ENCODE data around the gene SDHC.

Gene SDHC

DNA sequence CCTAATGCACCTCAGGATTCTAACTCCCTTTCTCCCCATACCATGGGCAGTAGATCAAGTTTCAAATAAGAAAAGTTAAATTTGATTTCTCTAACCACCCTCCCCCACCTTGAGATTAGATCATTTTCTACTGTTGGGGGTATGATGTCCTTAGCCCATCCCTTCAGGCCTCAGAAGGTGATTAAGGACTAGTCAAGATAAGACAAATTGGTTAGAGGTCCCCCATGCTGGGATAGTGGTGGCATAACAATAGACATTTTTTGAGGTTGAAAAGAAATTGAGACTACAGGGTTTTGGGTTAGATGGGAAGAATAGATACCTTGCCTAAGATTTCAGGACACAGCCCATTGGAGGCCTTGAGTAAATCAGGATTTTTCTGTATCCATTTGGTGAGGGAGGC, 51.0 kb downstream of the SDHC start:
- Histone ChIP-seq H4K20me1 (ENCODE audit: low read depth, low read length) (no peaks in the 10 kb centered on the region), H3K36me3 (ENCODE audit: low read length) (no peaks in the 10 kb centered on the region; the same call in 1 of the 2 replicates), H3K4me3 (ENCODE audit: insufficient read depth, low read length, poor library complexity, severe bottlenecking) (no peak overlapping the region), H3K9ac (ENCODE audit: low read length) (no peak overlapping the region), H3K9me2 (replicated peaks; ENCODE audit: insufficient read depth, low read length) (no peaks in the 10 kb centered on the region), H3F3A (ENCODE audit: insufficient read depth) (no peaks in the 10 kb centered on the region), H3K27ac (ENCODE audit: low read depth, low read length) (no peak overlapping the region), H3K9me3 (ENCODE audit: insufficient read depth, low read length) (no peaks in the 10 kb centered on the region), H3K27me3 (ENCODE audit: low read length) (no peaks in the 10 kb centered on the region), H3K79me2 (ENCODE audit: insufficient read depth, low read length) (no peaks in the 10 kb centered on the region), H3K4me2 (ENCODE audit: low read depth, low read length, poor library complexity, severe bottlenecking) (no peak overlapping the region), H2AFZ (ENCODE audit: low read depth, low read length, severe bottlenecking) (no peak overlapping the region)
- TF ChIP-seq EZH2phosphoT487 (conservative IDR thresholded peaks at IDR 0.05; ENCODE audit: low read length): no peak
- TF ChIP-seq, protein P1, sequence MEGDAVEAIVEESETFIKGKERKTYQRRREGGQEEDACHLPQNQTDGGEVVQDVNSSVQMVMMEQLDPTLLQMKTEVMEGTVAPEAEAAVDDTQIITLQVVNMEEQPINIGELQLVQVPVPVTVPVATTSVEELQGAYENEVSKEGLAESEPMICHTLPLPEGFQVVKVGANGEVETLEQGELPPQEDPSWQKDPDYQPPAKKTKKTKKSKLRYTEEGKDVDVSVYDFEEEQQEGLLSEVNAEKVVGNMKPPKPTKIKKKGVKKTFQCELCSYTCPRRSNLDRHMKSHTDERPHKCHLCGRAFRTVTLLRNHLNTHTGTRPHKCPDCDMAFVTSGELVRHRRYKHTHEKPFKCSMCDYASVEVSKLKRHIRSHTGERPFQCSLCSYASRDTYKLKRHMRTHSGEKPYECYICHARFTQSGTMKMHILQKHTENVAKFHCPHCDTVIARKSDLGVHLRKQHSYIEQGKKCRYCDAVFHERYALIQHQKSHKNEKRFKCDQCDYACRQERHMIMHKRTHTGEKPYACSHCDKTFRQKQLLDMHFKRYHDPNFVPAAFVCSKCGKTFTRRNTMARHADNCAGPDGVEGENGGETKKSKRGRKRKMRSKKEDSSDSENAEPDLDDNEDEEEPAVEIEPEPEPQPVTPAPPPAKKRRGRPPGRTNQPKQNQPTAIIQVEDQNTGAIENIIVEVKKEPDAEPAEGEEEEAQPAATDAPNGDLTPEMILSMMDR (IDR thresholded peaks at IDR 0.05; ENCODE audit: insufficient read depth, low read length, poor library complexity, severe bottlenecking): no peak

DNA sequence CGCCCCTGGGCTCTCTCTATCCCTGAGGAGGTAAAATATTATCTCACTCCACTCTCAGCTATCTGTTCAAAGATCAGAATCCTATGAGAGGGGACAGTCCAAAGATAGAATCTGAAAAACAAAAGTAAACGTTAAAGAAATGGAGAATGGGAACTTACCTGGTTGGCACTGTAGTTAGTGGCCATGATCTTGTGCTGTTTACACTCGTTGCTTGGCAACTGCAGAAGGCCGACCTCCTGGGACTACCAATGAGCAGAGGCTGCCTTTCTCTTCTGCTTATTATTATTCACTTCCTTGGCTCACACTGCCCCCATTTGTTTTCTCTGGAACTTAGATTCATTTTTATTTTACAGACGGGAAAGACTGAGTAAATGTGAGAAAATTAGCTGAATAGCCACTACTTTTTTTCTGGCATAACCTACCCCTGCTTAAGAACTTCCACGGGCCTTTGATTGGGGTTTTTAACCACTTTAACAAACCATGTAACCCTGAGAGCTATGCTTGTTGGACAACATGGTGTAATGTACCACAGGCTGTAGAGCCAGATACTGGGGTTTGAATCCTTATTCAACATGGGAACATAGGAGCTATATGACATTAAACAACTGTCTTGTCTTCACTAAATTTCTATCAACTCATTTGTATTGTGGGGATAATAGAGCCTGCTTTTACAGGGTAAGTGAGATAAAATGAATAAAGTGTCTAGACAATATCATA, 53.7 kb downstream of the SDHC start, which contains the start of gene CFAP126:
Gene CFAP126, minus strand, starts transcription at position 193 of the 717 bp plus-strand sequence. Its CDS starts 8 bp downstream, at position 185.
- no peaks in the 10 kb centered on the region for H3K9me2 ChIP-seq (replicated peaks; ENCODE audit: insufficient read depth, low read length)
- no peak within 1 kb of the TSS for H3K27ac ChIP-seq (ENCODE audit: low read depth, low read length)
- TF ChIP-seq, protein P1 (IDR thresholded peaks at IDR 0.05; ENCODE audit: insufficient read depth, low read length, poor library complexity, severe bottlenecking): peak; percentile 11
- no peak for TF ChIP-seq EZH2phosphoT487 (conservative IDR thresholded peaks at IDR 0.05; ENCODE audit: low read length)
- no peaks in the 10 kb centered on the region for H3K9me3 ChIP-seq (ENCODE audit: insufficient read depth, low read length)
- no peak within 1 kb of the TSS for H3K9ac ChIP-seq (ENCODE audit: low read length)
- no peak within 1 kb of the TSS for H2AFZ ChIP-seq (ENCODE audit: low read depth, low read length, severe bottlenecking)
- H3K4me2 ChIP-seq (ENCODE audit: low read depth, low read length, poor library complexity, severe bottlenecking): no peak within 1 kb of the TSS
- H4K20me1 ChIP-seq (ENCODE audit: low read depth, low read length): no peaks in the 10 kb centered on the region
- H3K36me3 ChIP-seq (ENCODE audit: low read length): no peaks in the 10 kb centered on the region; the same call in 1 of the 2 replicates
- no peaks in the 10 kb centered on the region for H3K79me2 ChIP-seq (ENCODE audit: insufficient read depth, low read length)
- no peaks in the 10 kb centered on the region for H3F3A ChIP-seq (ENCODE audit: insufficient read depth)
- H3K4me3 ChIP-seq (ENCODE audit: insufficient read depth, low read length, poor library complexity, severe bottlenecking): no peak within 1 kb of the TSS
- H3K27me3 ChIP-seq (ENCODE audit: low read length): no peaks in the 10 kb centered on the region

- TF ChIP-seq EZH2phosphoT487 (conservative IDR thresholded peaks at IDR 0.05; ENCODE audit: low read length): no peak
- TF ChIP-seq, protein P1 (IDR thresholded peaks at IDR 0.05; ENCODE audit: insufficient read depth, low read length, poor library complexity, severe bottlenecking): no peak
- no peak overlapping the region for H2AFZ ChIP-seq (ENCODE audit: low read depth, low read length, severe bottlenecking)
- H4K20me1 ChIP-seq (ENCODE audit: low read depth, low read length): no peaks in the 10 kb centered on the region
- H3K9me3 ChIP-seq (ENCODE audit: insufficient read depth, low read length): no peaks in the 10 kb centered on the region
- H3F3A ChIP-seq (ENCODE audit: insufficient read depth): no peaks in the 10 kb centered on the region
- H3K36me3 ChIP-seq (ENCODE audit: low read length): no peaks in the 10 kb centered on the region
- no peaks in the 10 kb centered on the region for H3K27me3 ChIP-seq (ENCODE audit: low read length)
- no peaks in the 10 kb centered on the region for H3K79me2 ChIP-seq (ENCODE audit: insufficient read depth, low read length)
- H3K9ac ChIP-seq (ENCODE audit: low read length): no peak overlapping the region
- no peak overlapping the region for H3K27ac ChIP-seq (ENCODE audit: low read depth, low read length)
- H3K4me2 ChIP-seq (ENCODE audit: low read depth, low read length, poor library complexity, severe bottlenecking): no peak overlapping the region
- no peak overlapping the region for H3K4me3 ChIP-seq (ENCODE audit: insufficient read depth, low read length, poor library complexity, severe bottlenecking)
- no peaks in the 10 kb centered on the region for H3K9me2 ChIP-seq (replicated peaks; ENCODE audit: insufficient read depth, low read length)
Observed at GRCh38 chr1:161373442-161373841, 59.3 kb downstream of the SDHC start.

Measured in SU-DHL-6 (cell line).